HCT116 (cell line): ENCODE data around the gene EMILIN2. TPM values are rescaled to one million over a fixed set of nuclear protein-coding genes. Genes with fewer than 3 reads are reported as not detected.

Source experiments
- ATAC-seq: fragments of 200-7000 bp; cut with Tn5 transposase; 2 replicates; pipeline ENCODE4 v1.9.1; 2020; ENCODE audit warnings: mild to moderate bottlenecking, moderate library complexity
- BruUV-seq: library from RNA; stranded (reverse); fragments of 400-500 nt; replicated peaks from 2 replicates; lab custom pipeline; 2021; lab: Mats Ljungman, UMichigan
- CTCF ChIA-PET: fragments of 300-600 bp; sonication (Branson Sonifier 250); formaldehyde crosslinking; loops from one replicate; lab custom pipeline; 2021; ENCODE audit warnings: antibody characterized with exemption; lab: Charles Lee
- POLR2A ChIA-PET: fragments of 300-600, 350-600 bp; sonication (Branson Sonifier 250); formaldehyde crosslinking; loops from one replicate; lab custom pipeline; 2021; ENCODE audit warnings: antibody characterized with exemption; lab: Charles Lee
- RAD21 ChIA-PET, 2 experiments: fragments of 300-600 bp; sonication (Branson Sonifier 250); formaldehyde crosslinking; loops; one replicate each; lab custom pipeline; 2023; ENCODE audit warnings: low total read pairs in 2 of 2; ENCODE audit not compliant: uncharacterized antibody in 2 of 2, unreplicated experiment in 2 of 2, low non-redundant PET in 1 of 2; lab: Charles Lee
- DNase-seq: peaks from one replicate; pipeline ENCODE4 v3.0.0-alpha.2; 2010; ENCODE audit warnings: low read depth, low spot score
- H2AFZ ChIP-seq: fragments of 200-600 bp; shearing (Covaris generic), sonication (generic); 2 replicates; pipeline ENCODE4 v1.6.1; 2017; ENCODE audit warnings: low read depth, mixed run types, mixed read lengths, antibody characterized with exemption, low read length; ENCODE audit not compliant: poor library complexity, severe bottlenecking
- H3K27ac ChIP-seq: 2 replicates; pipeline ENCODE4 v1.5.1; 2012; ENCODE audit warnings: low read depth, low read length
- H3K27me3 ChIP-seq: fragments of 200-600 bp; sonication (generic); 2 replicates; pipeline ENCODE4 v1.6.1; 2016; ENCODE audit warnings: mixed run types, low read length, mixed read lengths; ENCODE audit not compliant: insufficient read depth
- H3K36me3 ChIP-seq, 2 experiments: fragments of 200-500 bp in 1 of 2; fragments of 200-600 bp in 1 of 2; sonication (Bioruptor generic) in 1 of 2; sonication (generic) in 1 of 2; 2 replicates each; pipeline versions ENCODE4 v1.5.1 to v1.6.1; 2014 to 2016; ENCODE audit warnings: low read length in 2 of 2, inconsistent platforms in 1 of 2, mixed read lengths in 1 of 2, mixed run types in 1 of 2; ENCODE audit not compliant: insufficient read depth in 2 of 2, control insufficient read depth in 1 of 2
- H3K4me1 ChIP-seq, 2 experiments: fragments of 200-600 bp in 1 of 2; sonication (generic) in 1 of 2; 2 replicates each; pipeline versions ENCODE4 v1.5.1 to v1.6.1; 2012 to 2017; ENCODE audit warnings: low read length in 2 of 2, inconsistent platforms in 1 of 2, mild to moderate bottlenecking in 1 of 2, mixed read lengths in 1 of 2, mixed run types in 1 of 2, moderate library complexity in 1 of 2; ENCODE audit not compliant: insufficient read depth in 2 of 2, control insufficient read depth in 1 of 2
- H3K4me2 ChIP-seq: fragments of 200-600 bp; sonication (generic); 2 replicates; pipeline ENCODE4 v1.6.1; 2017; ENCODE audit warnings: mixed run types, low read length, mixed read lengths
- H3K4me3 ChIP-seq, 2 experiments: fragments of 200-600 bp in 1 of 2; sonication (generic) in 1 of 2; replicated peaks in 1 of 2; 2 replicates each; pipeline ENCODE4 v1.5.1; 2011 to 2016; ENCODE audit warnings: low read length in 2 of 2, control low read depth in 1 of 2, low read depth in 1 of 2, mild to moderate bottlenecking in 1 of 2, mixed read lengths in 1 of 2, mixed run types in 1 of 2
- H3K79me2 ChIP-seq: fragments of 200-600 bp; sonication (generic); 2 replicates; pipeline ENCODE4 v1.6.1; 2017; ENCODE audit warnings: mild to moderate bottlenecking, mixed run types, low read length, moderate library complexity, mixed read lengths; ENCODE audit not compliant: insufficient read depth
- H3K9ac ChIP-seq: fragments of 200-600 bp; sonication (generic); 2 replicates; pipeline ENCODE4 v1.6.1; 2016; ENCODE audit warnings: low read length, mixed read lengths
- H3K9me2 ChIP-seq: fragments of 200-600 bp; sonication (generic), shearing (Covaris generic); 2 replicates; pipeline ENCODE4 v1.6.1; 2017; ENCODE audit warnings: mixed run types, mild to moderate bottlenecking, moderate library complexity; ENCODE audit not compliant: insufficient read depth
- H3K9me3 ChIP-seq, 2 experiments: fragments of 200-500 bp in 1 of 2; fragments of 200-600 bp in 1 of 2; sonication (Bioruptor generic) in 1 of 2; sonication (generic) in 1 of 2; 2 replicates each; pipeline ENCODE4 v1.6.1; 2014 to 2017; ENCODE audit warnings: low read length in 2 of 2, mixed read lengths in 2 of 2, inconsistent platforms in 1 of 2, low read depth in 1 of 2, mild to moderate bottlenecking in 1 of 2, mixed run types in 1 of 2, moderate library complexity in 1 of 2; ENCODE audit not compliant: control insufficient read depth in 1 of 2, insufficient read depth in 1 of 2
- H4K20me1 ChIP-seq: fragments of 200-600 bp; sonication (generic), shearing (Covaris generic); 2 replicates; pipeline ENCODE4 v1.6.1; 2017; ENCODE audit warnings: mixed run types, mild to moderate bottlenecking, moderate library complexity; ENCODE audit not compliant: insufficient read depth
- ATF3 ChIP-seq: IDR thresholded peaks from 2 replicates; pipeline ENCODE4 v1.6.1; 2012
- CEBPB ChIP-seq: IDR thresholded peaks from 2 replicates; pipeline ENCODE4 v1.6.1; 2012; ENCODE audit warnings: low read depth
- EGR1 ChIP-seq: IDR thresholded peaks from 2 replicates; pipeline ENCODE4 v1.6.1; 2012; ENCODE audit warnings: low read depth
- MAX ChIP-seq: IDR thresholded peaks from 2 replicates; pipeline ENCODE4 v1.6.1; 2012
- POLR2AphosphoS5 ChIP-seq: IDR thresholded peaks from 2 replicates; pipeline ENCODE4 v1.6.1; 2011; ENCODE audit warnings: mild to moderate bottlenecking, low read depth, low read length, moderate library complexity
- RAD21 ChIP-seq: IDR thresholded peaks from 2 replicates; pipeline ENCODE4 v1.6.1; 2012; ENCODE audit warnings: low read depth, mild to moderate bottlenecking
- REST ChIP-seq: IDR thresholded peaks from 2 replicates; pipeline ENCODE4 v1.6.1; 2012; ENCODE audit warnings: low read depth
- SP1 ChIP-seq: IDR thresholded peaks from 2 replicates; pipeline ENCODE4 v1.6.1; 2012; ENCODE audit warnings: low read depth
- SRF ChIP-seq: IDR thresholded peaks from 2 replicates; pipeline ENCODE4 v1.6.1; 2012; ENCODE audit warnings: low read depth
- intact Hi-C: fragments of 100-400 bp; cut with micrococcal nuclease; formaldehyde crosslinking; loops from 2 replicates; pipeline ENCODE4 v1.10.0; 2022
- total RNA-seq: library from RNA; stranded (reverse); gene quantifications from one replicate; pipeline ENCODE4 v1.2.1, GENCODE V29; 2021; ENCODE audit not compliant: unreplicated experiment

EMILIN2 gene
- total RNA-seq, 1 experiment from 2014 or later: 23.4 TPM

DNA sequence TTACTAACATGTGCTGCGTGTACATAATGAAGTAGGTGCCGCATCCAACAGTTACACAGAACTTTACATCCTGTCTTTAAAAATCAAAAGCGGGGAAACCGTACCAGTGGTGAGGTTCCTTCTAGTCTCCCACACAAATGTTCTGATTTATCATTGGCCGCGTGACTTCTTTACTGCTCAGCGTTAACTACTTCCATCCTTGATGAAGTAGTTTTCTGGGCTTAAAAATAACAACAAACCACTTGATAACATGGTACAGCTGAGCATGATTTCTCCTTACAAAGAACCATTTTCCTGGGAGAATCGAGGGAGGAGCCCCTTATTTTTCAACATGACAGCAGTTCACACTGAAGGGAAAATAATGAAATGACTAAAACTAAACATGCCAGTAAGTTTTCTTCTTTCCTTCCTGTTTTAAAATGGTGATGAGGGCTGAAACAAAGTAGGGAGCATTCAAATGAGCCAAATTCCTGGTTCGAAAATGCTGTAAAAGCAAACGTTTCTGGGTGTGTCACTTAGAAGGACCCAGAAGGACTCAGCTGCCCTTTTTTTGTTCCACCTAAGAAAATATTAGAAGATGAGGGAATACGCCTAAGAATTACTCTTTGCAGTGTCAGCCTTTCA is 9.9 kb downstream of the EMILIN2 start:
- BruUV-seq: no TSS peak
- Histone ChIP-seq H2AFZ (no peak overlapping the region), H3K27me3 (no peaks in the 10 kb centered on the region; the same call in 1 of the 2 replicates), H3K79me2 (no peaks in the 10 kb centered on the region), H3K9me3 (no peaks in the 10 kb centered on the region), H3K27ac (no peak overlapping the region), H4K20me1 (no peaks in the 10 kb centered on the region), H3K9me2 (no peaks in the 10 kb centered on the region), H3K4me1 (no peaks in the 10 kb centered on the region), H3K4me3 (no peak overlapping the region), H3K9ac (no peak overlapping the region), H3K36me3 (no peaks in the 10 kb centered on the region), H3K4me2 (no peak overlapping the region)
- no peak for ATAC-seq
- intact Hi-C loops: no loop called here
- POLR2A ChIA-PET: no interaction called here
- no peak for DNase-seq
- no peak for TF ChIP-seq EGR1
- TF ChIP-seq ATF3: no peak
- no peak for TF ChIP-seq SRF
- no peak for TF ChIP-seq RAD21
- no peak for TF ChIP-seq POLR2AphosphoS5
- no peak for TF ChIP-seq REST
- TF ChIP-seq SP1: no peak
- TF ChIP-seq MAX: no peak
- no peak for TF ChIP-seq CEBPB
- RAD21 ChIA-PET: no interaction called here
- CTCF ChIA-PET: no interaction called here
